ENCODE results near the gene MARK3.

Gene MARK3

DNA sequence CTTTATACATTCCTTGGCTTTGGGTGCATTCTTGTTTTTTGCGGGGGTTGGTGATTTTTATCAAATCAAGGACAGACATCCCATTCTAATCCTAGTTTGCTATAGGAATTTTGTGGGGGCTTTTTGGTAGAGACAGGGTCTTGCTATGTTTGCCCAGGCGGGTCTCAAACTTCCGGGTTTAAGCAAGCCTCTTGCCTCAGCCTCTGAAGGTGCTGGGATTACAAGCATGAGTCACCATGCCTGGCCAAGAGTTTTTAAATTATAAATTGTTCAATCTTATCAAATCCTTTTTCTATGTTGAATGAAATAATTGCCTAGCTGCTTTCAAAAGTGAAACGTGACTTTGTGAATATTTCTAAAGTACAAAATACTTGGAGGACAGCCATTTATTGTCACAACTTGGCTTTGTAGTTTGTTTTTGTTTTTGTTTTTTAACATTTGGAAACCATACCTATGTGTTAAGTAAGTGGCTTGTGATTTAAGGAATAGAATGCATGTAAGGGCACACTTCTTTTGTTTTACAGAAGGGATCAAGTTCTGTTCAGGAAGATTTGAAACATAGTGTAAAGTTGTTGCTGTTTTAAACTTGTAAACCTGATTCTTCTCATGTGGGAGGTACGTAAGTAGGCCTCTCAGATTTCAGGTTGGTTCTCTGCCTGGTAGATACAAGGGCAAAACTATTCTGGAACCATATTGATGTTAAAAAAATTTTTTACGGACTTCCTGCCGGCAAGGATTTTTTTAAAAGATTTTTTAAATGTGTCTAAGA, 13.4 kb downstream of the MARK3 start:
- DNase-seq, result no peak

DNA sequence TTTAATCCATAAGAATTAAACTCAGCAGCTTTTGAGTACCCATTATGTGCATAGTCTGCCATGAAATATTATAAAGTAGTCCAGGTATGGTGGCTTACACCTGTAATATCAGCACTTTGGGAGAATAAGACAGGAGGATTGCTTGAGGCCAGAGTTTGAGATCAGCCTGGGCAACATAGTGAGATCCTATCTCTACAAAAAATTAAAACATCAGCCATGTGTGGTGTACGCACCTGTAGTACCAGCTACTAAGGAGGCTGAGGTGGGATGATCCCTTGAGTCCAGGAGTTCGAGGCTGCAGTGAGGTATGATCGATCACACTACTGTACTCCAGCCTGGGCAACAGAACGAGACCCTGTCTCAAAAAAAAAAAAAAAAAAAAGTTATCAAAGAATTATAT, 15.3 kb downstream of the MARK3 start:
- no peak for DNase-seq

DNA sequence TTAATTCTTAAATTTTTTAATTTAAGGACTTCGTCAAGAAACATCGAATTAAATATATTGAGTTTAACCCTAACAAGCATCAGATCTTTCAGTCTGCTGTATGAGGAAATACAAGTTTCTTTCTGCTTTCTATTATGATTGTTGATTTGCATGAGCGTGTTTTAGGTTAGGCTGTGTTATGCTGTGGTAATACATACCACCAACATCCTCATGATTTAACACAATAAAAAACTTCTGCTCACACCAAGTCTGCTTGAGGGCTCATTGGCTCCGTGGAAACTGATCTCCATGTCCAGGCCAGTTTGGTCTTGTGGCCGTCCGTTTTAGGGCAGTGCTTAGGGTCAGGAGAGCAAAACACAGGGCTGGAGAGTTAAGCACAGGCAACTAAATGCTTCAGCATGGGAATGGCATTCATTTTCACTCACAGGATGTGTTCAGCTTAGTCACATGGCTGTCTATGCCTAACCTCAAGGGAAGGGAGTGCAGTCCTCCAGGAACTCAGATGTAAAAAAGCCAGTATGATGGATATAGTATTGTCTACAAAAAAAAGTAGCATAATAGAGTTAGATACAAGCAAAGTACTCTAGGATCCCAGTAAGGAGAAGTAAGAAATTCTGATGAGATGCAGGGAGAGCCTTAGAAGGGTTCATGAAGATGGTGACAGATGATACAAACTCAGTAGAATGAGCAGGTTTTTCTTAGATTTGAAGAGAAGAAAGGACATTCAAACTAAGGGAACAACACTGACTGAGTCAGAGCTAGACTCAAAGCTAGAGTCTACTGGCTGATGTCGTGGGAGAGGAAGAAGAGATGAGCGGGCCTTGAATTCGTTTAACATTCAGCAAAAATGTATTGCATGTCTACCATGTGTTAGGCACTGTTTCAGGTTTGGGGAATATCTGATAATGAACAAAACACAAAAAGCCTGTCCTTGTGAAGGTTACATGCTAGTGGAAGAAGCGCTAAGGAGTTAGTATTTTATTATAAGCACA, 16.3 kb downstream of the MARK3 start:
- no peak for DNase-seq

DNA sequence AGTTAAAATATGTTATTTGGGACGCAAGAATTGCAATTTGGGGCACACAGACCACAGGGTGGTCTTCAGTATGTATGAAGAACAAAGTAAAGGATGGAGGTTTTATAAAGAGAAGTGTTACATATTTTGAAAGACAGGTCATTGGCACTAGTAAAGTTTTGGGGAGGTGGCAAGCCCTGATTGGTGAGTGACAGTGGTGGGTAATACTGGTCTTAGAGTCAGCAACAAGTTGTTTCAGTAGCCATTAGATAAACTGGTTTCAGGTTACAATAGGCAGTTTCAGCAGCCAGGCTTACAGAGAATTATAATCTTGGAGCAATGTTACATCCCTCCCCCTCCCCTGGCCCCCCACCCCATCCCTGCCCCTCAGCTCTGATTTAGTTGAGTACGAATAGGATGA, 17.5 kb downstream of the MARK3 start:
- DNase-seq, result no peak

DNA sequence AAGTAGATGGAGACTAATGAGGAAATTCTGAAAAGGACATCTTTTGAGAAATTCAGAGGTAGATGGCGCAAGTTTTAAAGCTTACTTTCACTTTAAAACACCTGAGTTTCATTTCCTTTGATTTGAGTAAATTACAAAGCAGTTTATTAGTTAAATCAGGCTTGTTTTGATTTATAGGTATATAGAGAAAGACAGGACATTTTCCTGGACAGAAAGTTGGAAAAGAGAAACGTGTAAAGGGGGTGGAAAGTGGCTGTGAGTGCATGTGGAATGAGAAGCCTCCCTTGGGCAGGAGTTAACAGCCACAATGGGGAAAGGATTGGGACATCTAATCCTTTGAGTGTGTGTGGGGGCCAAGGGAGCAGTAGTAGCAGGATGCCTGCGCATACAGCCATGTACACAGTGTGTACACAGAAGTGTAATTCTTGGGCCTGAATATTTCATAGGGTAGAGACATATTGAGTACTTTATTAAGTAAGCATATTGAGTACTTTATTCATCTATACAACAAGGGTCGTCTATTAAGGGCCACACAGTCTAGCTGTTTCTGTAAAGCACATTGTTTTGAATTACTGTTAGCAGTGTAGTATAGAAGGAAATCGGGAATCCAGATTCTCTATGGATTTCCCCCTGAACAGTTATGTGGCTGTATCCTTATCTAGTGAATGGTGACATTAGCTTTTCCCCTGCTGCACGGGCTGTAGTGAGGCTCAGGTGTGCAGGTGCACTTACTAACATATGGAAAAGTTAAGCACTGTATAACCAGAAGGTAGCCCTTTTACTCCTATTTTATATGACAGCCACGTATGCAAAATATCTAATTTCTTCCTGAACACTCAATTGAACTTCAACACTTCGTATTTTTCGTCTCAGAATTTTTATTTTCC, 19.1 kb downstream of the MARK3 start:
- no peak for DNase-seq

DNA sequence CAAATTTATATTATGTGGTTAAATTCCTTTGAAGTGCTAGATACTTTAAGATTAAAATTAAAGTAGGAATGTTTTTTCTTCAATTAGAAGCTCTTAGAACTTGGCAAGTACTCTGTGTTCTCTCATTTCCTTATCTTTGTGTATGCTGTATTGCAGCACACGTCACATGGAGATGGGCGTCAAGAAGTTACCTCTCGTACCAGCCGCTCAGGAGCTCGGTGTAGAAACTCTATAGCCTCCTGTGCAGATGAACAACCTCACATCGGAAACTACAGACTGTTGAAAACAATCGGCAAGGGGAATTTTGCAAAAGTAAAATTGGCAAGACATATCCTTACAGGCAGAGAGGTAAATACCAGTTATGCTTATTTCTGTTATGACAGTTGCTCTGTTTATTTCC, 19.7 kb downstream of the MARK3 start:
- DNase-seq, result no peak

DNA sequence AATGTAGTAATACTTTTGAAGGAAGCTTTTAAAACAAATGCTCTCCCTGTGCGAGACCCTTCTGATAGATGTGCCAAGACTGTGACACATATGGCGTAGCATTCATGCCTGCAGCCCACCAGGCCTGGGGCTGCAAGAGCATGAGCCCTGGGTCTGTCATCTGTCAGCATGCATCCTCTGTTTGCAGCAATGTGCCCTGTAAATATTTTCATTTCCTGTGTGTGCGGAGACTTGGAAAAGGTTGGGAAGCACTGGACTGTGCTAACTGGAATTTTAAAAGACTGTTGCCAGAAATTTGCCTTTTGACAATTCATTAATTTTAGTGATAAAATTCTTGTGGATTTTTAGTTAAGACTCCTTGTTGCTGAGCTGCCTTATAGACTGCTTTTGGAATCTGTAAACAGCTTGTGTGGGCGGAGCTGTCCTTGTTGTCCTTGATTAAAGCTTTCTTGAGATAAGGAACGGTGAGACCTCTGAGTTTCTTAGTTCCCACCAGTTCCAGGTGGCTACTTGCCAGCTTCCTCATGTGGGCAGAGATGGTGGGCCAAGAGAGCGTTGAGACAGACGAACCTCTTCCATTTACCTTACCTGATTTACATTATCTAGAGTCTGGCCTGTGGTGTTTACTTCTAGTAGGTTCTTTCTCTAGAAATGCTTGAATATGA, 23.4 kb downstream of the MARK3 start:
- DNase-seq, result no peak

DNA sequence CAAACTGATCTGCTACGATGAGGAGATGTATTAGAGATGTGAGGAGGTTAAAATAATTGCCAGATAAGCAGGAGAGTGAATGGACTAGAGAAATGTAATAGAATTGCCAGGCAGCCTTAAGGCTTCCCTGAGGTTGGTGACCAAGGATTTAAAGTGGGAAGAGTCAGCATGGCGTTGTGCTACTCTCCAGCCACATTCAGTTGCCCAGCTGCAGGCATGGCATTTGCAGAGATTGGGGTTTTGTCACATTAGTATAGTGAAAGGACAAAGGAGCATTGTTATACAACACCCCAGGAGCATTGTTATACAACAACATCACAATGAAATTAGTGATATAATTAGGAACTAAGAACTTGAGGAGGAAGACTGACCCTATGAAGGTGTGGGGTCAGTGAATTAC, 31.7 kb downstream of the MARK3 start:
- no peak for DNase-seq

DNA sequence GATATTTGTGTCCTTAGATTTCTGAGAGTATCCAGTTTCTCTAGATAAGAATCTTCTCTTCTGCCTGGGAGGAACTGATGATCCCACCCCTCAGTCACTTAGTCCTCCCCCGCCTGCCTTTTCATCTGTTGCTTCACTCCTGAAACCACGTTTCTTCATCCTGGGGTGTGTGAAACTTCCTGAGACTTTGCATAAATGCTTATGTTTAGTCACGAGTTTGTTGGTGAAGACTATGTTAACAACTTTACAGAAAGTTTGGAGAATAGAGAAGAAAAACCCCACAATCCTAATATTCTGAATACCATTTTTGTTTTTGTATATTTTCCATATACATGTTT, 33.2 kb downstream of the MARK3 start:
- DNase-seq, result no peak

DNA sequence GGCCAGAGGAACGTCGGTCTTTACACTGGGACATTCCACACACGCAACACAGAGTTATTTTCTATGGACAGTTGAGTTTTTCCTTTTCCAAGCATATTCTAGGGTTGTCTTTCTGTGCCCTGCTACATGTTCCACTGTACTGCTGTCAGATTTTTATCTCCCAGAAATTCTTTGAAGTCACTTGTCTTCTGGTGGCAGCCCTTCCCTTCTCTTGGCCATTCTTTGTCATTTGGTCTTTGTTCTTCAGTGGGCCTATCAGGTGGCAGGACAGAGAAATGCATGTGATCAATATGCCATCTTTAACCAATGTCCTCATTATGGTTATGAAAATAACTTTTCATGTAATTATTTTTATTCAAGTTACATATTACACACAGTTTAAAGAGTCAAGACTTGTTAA, 36.3 kb downstream of the MARK3 start:
- DNase-seq, result no peak

DNA sequence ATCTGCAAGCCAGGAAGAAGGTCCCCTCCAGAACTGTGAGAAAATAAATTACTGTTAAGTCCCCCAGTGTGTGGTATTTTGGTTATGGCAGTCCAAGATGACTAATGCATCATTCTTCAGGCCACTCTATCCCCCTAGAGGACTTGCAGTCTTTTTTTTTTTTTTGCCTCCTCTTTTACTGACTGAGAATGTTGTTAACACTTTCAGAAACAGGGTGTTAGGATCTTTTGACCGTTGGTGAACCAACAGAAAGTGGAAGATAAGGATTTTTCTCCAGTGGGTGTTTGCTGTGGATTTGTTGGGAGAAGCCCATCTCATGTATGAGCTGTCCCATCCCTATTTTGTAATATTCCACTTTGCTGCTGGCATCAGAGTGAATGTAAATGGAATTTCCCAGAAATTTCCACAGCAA, 37.8 kb downstream of the MARK3 start:
- DNase-seq, result no peak

DNA sequence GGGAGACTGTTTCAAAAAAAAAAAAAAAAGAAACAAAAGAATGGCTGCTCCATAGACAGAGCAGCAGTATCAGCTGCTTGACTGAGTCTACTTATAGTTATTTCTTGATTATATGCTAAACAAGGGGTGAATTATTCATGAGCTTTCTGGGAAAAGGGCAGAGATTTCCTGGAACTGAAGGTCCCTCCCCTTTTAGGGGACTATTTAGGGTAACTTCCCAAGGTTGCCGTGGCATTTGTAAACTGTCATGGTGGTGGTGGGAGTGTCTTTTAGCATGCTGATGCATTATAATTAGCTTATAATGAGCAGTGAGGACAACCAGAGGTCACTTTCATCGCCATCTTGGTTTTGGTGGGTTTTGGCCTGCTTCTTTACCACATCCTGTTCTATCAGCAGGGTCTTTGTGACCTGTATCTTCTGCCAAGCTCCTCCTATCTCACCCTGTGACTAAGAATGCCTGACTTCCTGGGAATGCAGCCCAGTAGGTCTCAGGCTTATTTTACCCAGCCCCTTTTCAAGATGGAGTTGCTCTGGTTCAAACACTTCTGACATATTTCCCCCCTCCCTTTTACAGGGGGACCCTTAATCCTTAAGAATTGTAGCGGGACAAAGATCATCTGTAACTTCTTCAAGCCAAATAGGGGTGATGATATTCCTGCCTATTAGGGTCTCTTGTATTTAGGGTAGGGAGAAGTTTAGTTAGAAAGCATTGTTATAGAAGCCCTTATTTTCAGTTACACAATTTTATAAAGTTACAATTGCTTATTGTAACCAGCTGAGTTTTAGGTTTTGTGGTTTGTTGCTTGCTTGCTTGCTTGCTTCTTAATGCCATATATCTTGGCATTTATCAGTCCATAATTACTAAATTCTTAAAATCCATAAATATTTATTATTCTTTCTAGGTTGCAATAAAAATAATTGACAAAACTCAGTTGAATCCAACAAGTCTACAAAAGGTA, 42.5 kb downstream of the MARK3 start:
- DNase-seq, result no peak

DNA sequence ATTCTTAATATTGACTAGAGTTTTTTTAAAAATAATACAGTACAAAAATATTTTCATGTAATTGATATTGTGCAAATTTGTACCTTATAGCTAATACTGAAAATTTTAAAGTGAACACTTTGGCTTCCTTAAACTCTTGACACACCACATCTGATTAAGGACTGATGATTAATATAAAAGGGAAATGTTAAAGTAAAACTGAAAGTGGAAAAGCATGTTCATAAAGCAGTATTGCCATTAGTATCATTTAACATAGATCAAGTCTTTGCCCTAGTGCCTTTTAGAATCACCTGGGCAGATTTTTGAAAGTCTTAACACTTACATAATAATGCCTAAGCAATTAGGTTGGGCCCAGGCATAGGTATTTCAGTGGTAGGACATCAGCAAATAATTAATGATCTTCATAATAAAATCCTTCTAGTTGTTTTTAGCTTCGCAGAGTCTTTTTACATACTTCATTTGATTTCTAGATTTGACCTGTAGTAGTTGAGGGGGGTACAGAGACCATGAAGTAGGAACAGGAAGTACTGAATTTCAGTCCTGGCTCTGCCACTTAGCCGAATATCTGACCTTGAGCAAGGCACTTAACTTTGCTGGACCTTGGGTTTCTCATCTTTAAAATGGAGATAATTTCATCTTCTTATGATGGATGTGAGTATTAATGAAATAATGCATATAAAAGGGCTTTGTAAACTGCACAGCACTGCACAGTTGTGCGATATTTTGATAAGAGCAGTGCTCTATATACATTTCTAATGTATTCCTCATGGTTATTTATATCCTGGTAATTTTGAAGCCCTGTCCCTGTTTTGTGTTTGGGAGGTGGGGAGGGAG, 43.7 kb downstream of the MARK3 start:
- no peak for DNase-seq

DNA sequence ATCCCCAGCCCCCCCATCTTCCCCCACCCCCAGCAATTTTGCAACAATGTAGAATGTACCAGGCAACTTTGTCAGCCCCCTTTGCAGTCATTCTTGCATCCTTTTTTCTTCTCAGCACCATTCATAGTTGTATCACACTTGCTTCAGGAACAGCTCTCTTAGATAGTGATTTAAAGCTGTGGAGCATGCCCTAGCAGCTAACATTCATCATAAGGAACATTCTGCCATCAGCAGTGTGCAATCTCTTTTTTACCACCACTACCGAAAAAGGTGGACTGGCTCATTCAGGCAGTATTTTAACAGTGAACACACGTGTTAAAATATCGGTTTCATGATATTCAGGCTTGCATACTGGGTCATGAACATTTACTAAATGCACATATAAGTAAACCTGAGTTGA, 45.1 kb downstream of the MARK3 start:
- no peak for DNase-seq

DNA sequence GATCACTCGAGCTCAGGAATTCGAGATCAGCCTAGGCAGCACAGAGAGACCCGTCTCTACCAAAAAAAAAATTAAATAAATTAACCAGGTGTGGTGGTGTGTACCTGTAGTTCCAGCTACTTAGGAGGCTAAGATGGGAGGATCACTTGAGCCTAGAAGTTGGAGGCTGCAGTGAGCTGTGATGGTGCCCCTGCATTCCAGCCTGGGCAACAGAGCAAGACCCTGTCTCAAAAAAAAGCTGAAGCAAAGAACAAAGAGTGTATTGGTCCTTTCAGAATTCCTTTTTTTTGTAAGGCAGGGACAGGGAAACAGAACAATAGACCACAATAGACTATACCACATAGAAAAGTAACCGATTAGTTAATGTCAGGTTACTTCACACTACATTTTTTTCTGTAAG, 47.4 kb downstream of the MARK3 start:
- DNase-seq, result no peak

DNA sequence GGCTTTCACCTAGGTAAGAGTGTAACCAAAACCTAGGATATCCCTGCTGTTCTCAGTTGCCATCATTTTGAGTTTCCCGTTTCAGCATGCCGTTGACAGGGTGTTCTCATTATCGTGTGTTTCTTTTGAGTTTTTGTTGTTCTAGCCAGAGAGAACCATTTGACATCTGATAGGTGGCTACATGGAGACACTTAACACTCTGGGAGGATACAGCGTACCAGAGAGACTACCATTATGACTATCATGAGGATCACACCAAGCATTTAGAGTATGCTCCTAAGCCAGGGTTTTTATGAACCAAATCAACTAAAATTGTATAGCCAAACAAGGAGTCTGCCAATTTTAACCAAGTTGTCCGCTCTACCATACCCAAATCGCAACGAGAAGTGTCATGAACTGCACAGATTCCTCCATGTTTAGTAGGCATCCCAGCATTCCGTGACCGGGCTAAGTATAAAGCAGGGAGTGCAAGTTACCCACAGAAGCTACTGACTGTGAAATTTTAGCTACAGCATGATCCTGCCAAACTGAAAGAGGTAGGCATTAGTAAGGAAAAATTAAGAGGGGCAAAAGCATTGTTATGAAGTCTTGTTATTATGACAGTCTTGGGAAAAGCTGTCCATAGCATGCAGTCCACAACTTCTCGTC, 48.8 kb downstream of the MARK3 start:
- DNase-seq, result no peak

DNA sequence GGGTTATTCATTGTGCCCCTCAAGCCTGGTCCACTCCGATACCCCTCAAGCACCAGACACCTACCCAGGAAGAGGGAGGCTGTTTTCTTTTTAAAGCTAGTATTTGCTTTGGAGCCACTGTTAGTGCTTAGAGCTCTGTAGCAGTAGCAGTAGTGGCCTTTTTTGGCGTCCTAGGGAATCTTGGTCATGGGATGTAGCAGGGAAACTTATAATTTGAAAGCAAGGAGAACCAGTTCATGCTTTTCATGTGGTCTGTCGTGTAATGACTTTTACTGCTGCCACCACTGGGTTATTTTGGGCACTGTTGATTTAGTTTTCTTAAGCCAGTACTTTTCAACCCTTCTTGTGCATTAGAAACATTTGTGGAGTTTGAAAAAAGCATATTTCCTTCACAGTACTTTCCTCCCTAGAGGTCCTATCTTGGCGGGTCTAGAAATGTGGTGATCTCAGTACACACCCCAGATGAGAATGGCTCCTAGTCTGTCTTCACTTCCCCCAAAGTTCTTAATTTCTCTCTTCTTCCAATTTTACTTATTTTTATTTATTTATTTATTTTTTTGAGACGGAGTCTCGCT, 49.7 kb downstream of the MARK3 start:
- no peak for DNase-seq

DNA sequence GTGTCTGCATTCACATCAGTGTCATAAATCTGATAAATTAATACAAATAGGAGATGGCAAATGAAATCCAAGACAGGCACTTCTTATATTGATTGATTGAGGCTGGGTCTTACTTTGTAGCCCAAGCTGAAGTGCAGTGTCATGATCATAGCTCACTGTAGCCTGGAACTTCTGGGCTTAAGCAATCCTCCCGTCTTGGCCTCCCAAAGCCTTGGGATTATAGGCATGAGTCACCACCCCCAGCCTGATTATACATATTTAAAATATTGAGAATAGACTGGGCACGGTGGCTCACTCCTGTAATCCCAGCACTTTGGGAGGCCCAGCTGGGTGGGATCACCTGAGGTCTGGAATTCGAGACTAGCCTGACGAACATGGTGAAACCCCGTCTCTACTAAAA, 51.3 kb downstream of the MARK3 start:
- no peak for DNase-seq

DNA sequence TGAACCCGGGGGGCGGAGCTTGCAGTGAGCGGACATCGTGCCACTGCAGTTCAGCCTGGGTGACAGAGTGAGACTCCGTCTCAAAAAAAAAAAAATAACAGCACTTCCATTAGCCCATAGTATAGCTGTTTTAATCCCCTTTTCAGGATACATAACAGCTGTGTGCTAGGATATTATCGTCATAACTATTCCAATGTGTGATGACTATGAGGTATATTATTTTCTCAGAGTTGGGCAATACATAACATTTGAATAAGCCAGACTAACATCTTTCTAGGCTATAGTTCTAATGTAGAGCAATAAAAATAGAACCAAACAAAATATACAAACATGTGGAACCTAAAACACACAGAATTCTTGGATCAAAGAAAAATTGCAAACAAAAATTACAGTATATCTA, 57.1 kb downstream of the MARK3 start:
- DNase-seq, result no peak

DNA sequence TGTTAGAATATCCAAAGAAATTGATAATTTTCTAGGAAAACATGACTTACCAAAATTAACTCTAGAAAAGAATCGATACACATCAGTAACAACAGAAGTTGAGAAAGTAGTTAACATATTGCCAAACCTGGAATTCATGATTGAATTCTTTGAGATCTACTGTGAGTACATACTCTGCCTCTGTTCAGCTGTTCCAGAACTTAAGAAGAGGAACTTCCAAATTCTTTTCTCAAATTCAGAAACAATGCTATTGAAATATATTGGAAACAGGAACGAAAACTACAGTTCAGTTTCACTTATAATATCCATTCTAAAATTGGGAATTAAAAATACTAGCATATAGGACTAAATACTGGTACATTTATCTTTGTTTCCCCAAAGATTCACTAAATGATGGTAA, 57.9 kb downstream of the MARK3 start:
- DNase-seq, result no peak

Measured in NCI-H1092 treated with DMSO at 0.1 percent for 48 hours (cell line).